OCI-LY1 (cell line): ENCODE measurements around the gene SDK1.

Experiments used
- EZH2 ChIP-seq: fragments of 200-600 bp; sonication (generic), shearing (Covaris generic); IDR thresholded peaks from 2 replicates; pipeline ENCODE4 v1.8.0; 2017; ENCODE audit warnings: borderline replicate concordance, mixed run types, mild to moderate bottlenecking, antibody characterized with exemption, low read length, moderate library complexity, mixed read lengths
- TF ChIP-seq, protein P1 (sequence below): fragments of 200-600 bp; sonication (generic), shearing (Covaris generic); IDR thresholded peaks from 2 replicates; pipeline ENCODE4 v1.5.1; 2017; ENCODE audit warnings: mild to moderate bottlenecking, antibody characterized with exemption, low read length, moderate library complexity, mixed read lengths

DNA sequence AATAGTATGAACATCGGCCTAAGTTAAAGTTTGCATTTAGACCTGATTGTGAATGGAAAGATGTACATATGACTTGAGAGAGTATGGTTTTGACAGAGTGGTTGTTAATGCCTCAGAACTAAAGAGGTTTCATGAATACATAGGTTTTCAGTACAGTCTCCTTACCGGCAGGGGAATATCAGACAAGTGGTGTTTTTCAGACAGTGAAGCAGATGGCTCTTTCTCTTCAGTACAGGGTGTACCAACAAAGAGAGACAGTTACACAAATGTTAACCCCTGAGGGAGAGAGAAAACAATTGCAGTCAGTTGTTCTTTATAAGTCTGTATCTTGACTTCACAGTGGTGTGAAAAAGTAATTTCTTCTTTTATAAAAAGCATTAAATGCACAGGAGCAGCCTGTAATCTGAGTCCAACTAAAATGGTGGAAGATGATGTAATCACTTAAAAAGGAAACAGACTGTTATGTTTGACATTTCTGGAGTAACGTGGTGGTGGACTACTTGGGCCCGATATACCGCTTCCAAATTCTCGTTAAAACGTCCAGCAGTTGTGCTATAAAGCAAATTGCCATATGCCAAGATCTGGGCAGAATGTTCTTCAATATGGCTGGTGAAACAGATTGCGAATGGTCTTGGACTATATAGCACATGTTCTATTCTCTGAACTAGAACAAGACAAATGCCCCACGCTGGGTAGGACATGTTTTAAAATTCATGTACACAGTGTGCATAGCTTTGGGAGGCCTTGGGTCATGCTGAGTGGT is 69.2 kb downstream of the SDK1 start:
- TF ChIP-seq EZH2 = no peak
- TF ChIP-seq, protein P1, sequence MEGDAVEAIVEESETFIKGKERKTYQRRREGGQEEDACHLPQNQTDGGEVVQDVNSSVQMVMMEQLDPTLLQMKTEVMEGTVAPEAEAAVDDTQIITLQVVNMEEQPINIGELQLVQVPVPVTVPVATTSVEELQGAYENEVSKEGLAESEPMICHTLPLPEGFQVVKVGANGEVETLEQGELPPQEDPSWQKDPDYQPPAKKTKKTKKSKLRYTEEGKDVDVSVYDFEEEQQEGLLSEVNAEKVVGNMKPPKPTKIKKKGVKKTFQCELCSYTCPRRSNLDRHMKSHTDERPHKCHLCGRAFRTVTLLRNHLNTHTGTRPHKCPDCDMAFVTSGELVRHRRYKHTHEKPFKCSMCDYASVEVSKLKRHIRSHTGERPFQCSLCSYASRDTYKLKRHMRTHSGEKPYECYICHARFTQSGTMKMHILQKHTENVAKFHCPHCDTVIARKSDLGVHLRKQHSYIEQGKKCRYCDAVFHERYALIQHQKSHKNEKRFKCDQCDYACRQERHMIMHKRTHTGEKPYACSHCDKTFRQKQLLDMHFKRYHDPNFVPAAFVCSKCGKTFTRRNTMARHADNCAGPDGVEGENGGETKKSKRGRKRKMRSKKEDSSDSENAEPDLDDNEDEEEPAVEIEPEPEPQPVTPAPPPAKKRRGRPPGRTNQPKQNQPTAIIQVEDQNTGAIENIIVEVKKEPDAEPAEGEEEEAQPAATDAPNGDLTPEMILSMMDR = peak; percentile 16; the same call in 1 of the 2 replicates
